HG02642 (cell line): ENCODE results near the gene OGDH.
A peak's percentile ranks its signal among the peaks of the same experiment; 100 is the strongest.

ENCODE experiments used
- ATAC-seq: cut with Tn5 transposase; IDR thresholded peaks from one replicate; pipeline ENCODE4 v1.9.1; 2021; ENCODE audit warnings: mild to moderate bottlenecking; ENCODE audit not compliant: unreplicated experiment, poor library complexity

The OGDH gene

GRCh38 chr7:44664780-44665461 is 58.5 kb downstream of the OGDH start:
- ATAC-seq = no peak

GRCh38 chr7:44665531-44666213 is 59.2 kb downstream of the OGDH start:
- no peak for ATAC-seq

- ATAC-seq = no peak
These were observed 60.1 kb downstream of the OGDH start for GRCh38 chr7:44666566-44666965.

- ATAC-seq = no peak
These were observed 60.8 kb downstream of the OGDH start for GRCh38 chr7:44667190-44667589.

- ATAC-seq = no peak
These were observed 64.6 kb downstream of the OGDH start for GRCh38 chr7:44671069-44671468.

GRCh38 chr7:44673324-44673723 is 66.9 kb downstream of the OGDH start:
- peak; percentile 60 for ATAC-seq

GRCh38 chr7:44673771-44674170 is 67.3 kb downstream of the OGDH start:
- no peak for ATAC-seq

- no peak for ATAC-seq
These were observed 68.0 kb downstream of the OGDH start for GRCh38 chr7:44674381-44674780.

GRCh38 chr7:44676776-44677175 is 70.3 kb downstream of the OGDH start:
- no peak for ATAC-seq

- ATAC-seq = no peak
These were observed 71.7 kb downstream of the OGDH start for GRCh38 chr7:44678101-44678470.

GRCh38 chr7:44678471-44679179 is 72.2 kb downstream of the OGDH start:
- ATAC-seq = no peak

- ATAC-seq = no peak
These were observed 75.2 kb downstream of the OGDH start for GRCh38 chr7:44681645-44682044.

GRCh38 chr7:44685723-44686122 is 79.3 kb downstream of the OGDH start:
- ATAC-seq = no peak

- no peak for ATAC-seq
These were observed 83.0 kb downstream of the OGDH start for GRCh38 chr7:44689427-44689826.

- ATAC-seq = no peak
These were observed 87.3 kb downstream of the OGDH start for GRCh38 chr7:44693641-44694313.

- ATAC-seq = no peak
These were observed 87.9 kb downstream of the OGDH start for GRCh38 chr7:44694326-44694725.

GRCh38 chr7:44694766-44695165 is 88.3 kb downstream of the OGDH start:
- no peak for ATAC-seq

- no peak for ATAC-seq
These were observed 89.3 kb downstream of the OGDH start for GRCh38 chr7:44695756-44696155.

- ATAC-seq = no peak
These were observed 90.3 kb downstream of the OGDH start for GRCh38 chr7:44696728-44697127.

- no peak for ATAC-seq
These were observed 91.0 kb downstream of the OGDH start for GRCh38 chr7:44697136-44698045.
